ENCODE measurements around the gene LITAFD.
A peak's percentile ranks its signal among the peaks of the same experiment; 100 is the strongest.
"Not testable (repeated sequence)": the region's sequence is repeated elsewhere in the genome, so short reads cannot be mapped to it uniquely, and the experiment has no call there.

The LITAFD gene

GRCh38 chr16:8872967-8873865 lies 8.9 kb upstream of the LITAFD start:
- FAIRE-seq (no peak), DNase-seq (ENCODE audit: insufficient read length, low spot score) (no peak)
- no peak for TF ChIP-seq POLR2A (IDR thresholded peaks at IDR 0.05; ENCODE audit: low read depth, low read length)

DNA sequence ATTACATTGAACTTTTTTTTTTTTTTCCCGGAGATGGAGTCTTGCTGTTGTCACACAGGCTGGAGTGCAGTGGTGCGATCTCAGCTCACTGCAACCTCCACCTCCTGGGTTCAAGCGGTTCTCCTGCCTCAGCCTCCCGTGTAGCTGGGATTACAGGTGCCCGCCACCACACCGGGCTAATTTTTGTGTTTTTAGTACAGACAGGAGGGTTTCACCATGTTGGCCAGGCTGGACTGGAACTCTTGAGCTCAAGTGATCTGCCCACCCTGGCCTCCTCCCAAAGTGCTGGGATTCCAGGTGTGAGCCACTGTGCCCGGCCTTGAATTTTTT lies 8.3 kb upstream of the LITAFD start:
- FAIRE-seq; DNase-seq (ENCODE audit: insufficient read length, low spot score): not testable (repeated sequence)

DNA sequence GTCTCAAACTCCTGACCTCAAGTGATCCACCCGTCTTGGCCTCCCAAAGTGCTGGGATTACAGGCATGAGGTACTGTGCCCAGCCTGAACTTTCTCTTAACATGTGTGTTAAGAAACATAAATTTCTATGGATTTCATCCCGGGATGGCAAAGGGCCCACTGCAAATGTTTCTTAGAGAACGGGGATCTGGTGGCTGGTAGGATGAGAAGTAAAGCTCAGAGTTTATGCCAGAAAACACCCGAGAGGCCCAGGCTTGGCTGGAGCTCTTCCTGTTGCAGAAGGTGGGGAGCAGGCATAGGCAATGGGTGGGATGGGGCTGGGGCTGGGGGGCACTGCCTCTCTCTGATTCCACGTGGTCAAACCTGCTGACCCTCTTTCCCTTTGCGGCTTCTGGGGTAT lies 7.8 kb upstream of the LITAFD start:
- no peak for TF ChIP-seq POLR2A (IDR thresholded peaks at IDR 0.05; ENCODE audit: low read depth, low read length)
- DNase-seq (ENCODE audit: insufficient read length, low spot score) (no peak), FAIRE-seq (no peak)

DNA sequence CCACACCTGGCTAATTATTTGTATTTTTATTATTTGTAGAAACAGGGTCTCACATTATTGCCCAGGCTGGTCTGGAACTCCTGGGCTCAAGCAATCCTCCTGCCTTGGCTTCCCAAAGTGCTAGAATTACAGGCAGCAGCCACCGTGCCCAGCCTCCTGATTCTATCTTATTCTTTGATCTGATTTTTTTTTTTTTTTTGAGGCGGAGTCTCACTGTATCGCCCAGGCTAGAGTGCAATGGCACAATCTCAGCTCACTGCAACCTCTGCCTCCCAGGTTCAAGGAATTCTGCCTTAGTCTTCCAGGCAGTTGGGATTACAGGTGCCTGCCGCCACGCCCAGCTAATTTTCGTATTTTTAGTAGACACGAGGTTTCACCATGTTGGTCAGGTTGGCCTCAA lies 6.8 kb upstream of the LITAFD start:
- DNase-seq (ENCODE audit: insufficient read length, low spot score); FAIRE-seq: not testable (repeated sequence)

GRCh38 chr16:8877894-8878522 lies 4.1 kb upstream of the LITAFD start:
- no peak for FAIRE-seq
- DNase-seq (ENCODE audit: insufficient read length, low spot score) = no peak
- TF ChIP-seq POLR2A (IDR thresholded peaks at IDR 0.05; ENCODE audit: low read depth, low read length) = no peak

DNA sequence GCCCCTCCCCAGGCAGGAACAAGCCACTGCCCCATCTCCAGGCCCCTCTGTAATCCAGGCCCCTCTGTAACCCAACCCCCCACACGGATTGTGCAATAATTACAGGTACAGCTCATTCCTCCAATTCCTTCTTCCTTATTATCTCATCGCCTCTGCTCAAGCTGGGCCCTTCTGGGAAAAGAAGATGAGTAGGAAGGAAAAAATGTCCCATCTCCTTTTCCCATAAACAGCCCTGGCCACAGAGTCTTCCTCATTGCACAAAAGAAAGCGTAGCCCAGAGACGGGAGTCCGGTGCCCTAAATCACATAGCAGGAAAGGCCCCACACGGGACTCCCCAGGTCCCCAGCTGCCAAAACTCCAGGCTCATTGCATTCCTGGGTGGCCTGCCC lies 3.6 kb upstream of the LITAFD start:
- TF ChIP-seq POLR2A (IDR thresholded peaks at IDR 0.05; ENCODE audit: low read depth, low read length) = no peak
- DNase-seq (ENCODE audit: insufficient read length, low spot score) = no peak
- FAIRE-seq = no peak

DNA sequence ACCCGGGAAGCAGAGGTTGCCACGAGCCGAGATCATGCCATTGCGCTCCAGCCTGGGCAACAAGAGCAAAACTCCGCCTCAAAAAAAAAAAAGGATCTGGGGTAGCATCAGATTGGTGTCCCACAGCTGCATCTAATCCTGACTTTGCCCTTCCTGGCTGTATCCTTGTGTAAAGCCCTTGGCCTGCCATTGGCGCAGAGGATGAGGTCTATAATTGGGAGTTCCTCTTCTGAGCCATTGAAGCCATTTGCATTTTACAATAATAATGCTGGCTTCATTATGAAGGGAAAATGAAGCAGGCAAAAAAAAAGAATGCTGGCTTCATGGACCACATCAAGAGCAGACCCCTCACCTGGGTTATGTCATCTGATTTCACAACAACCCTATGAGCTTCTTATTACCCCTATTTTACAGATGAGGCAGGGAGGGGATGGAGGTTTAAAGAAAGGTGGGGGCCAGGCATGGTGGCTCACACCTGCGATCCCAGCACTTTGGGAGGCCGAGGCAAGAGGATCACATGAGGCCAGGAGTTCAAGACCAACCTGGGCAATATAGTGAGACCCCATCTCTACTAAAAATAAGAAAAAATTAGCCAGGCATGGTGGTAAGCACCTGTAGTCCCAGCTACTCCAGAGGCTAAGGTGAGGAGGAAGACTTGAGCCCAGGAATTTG lies 1.2 kb upstream of the LITAFD start:
- FAIRE-seq (no peak), DNase-seq (ENCODE audit: insufficient read length, low spot score) (no peak)
- TF ChIP-seq POLR2A (IDR thresholded peaks at IDR 0.05; ENCODE audit: low read depth, low read length) = no peak

- TF ChIP-seq POLR2A (IDR thresholded peaks at IDR 0.05; ENCODE audit: low read depth, low read length) = no peak
- DNase-seq (ENCODE audit: insufficient read length, low spot score) (no peak), FAIRE-seq (no peak)
Observed at GRCh38 chr16:8882725-8883377, 700 bp downstream of the LITAFD start.

- no peak for TF ChIP-seq POLR2A (IDR thresholded peaks at IDR 0.05; ENCODE audit: low read depth, low read length)
- FAIRE-seq (no peak), DNase-seq (ENCODE audit: insufficient read length, low spot score) (peak; percentile 66)
Observed at GRCh38 chr16:8885674-8886592, 3.8 kb downstream of the LITAFD start.

DNA sequence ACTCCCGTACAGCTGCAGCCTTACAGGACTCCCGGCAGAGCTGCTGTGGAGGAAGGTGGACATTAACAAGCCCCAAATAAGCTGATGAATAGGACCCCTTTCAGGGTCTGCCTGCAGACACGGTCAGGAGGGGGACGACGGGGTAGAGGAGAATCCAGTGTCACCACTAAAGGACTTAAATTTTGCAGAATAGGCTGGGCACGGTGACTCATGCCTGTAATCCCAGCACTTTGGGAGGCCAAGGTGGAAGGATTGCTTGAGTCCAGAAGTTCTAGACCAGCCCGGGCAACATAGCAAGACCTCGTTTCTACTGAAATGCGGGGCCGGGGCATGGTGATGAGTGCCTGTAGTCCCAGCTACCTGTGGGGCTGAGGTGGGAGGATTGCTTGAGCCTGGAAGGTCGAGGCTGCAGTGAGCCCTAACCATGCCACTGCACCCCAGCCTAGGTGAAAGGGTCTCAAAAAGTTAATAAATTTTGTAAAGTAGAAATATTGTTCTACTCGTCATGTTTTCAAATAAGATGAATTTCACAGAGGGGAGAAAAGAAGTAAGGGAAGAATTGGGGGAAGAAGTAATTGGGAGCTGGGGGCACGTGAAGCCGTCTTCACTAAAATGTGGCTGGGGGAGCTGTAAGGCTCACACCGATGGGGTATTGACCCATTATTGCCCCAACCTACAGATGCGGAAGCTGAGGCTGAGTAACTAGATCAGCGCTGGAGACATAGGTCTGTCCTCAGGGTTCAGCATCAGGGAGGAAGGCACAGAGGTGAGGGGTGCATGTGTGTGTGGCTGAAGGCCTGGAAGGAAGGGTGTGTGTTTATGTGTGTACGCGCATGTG lies 4.7 kb downstream of the LITAFD start:
- no peak for TF ChIP-seq POLR2A (IDR thresholded peaks at IDR 0.05; ENCODE audit: low read depth, low read length)
- no peak for DNase-seq (ENCODE audit: insufficient read length, low spot score)
- no peak for FAIRE-seq

DNA sequence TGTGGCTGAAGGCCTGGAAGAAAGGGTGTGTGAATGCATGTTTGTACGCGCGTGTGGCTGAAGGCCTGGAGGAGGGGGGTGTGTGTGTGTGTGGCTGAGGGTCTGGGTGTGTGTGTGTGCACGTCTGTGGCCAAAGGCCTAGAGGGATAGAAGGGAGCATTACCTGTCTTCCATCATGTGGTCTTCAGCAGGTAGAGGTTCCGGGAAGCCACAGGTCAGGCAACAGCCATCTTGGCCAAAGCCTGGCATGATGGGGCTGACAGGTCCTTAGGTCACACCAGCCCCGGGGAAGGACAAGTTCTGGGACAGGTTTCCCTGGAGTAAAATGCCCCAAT lies 5.2 kb downstream of the LITAFD start:
- FAIRE-seq = no peak
- DNase-seq (ENCODE audit: insufficient read length, low spot score) = no peak
- TF ChIP-seq POLR2A (IDR thresholded peaks at IDR 0.05; ENCODE audit: low read depth, low read length) = no peak

GRCh38 chr16:8887952-8888560 lies 5.9 kb downstream of the LITAFD start:
- DNase-seq (ENCODE audit: insufficient read length, low spot score) (no peak), FAIRE-seq (no peak)

More at GRCh38 chr16:8887952-8888560, 5.9 kb downstream of the LITAFD start:
- TF ChIP-seq POLR2A (IDR thresholded peaks at IDR 0.05; ENCODE audit: low read depth, low read length) = no peak
